HG03469 (cell line): ENCODE measurements around the gene RSPO4.
"Not testable (repeated sequence)": the region's sequence is repeated elsewhere in the genome, so short reads cannot be mapped to it uniquely, and the experiment has no call there.

Source experiments
- ATAC-seq: cut with Tn5 transposase; IDR thresholded peaks from one replicate; pipeline ENCODE4 v1.9.1; 2021; ENCODE audit warnings: mild to moderate bottlenecking, moderate library complexity, moderate number of reproducible peaks; ENCODE audit not compliant: unreplicated experiment

The RSPO4 gene

GRCh38 chr20:1005452-1006027 is 3.4 kb upstream of the RSPO4 start:
- peak; percentile 56 for ATAC-seq

- no peak for ATAC-seq
Observed at GRCh38 chr20:1003920-1004697, 2.0 kb upstream of the RSPO4 start.

GRCh38 chr20:1002682-1003561 is 811 bp upstream of the RSPO4 start:
- ATAC-seq = no peak

- ATAC-seq = no peak
Observed at GRCh38 chr20:1001116-1001515, 995 bp downstream of the RSPO4 start.

- ATAC-seq = no peak
Observed at GRCh38 chr20:998231-998830, 3.8 kb downstream of the RSPO4 start.

GRCh38 chr20:997486-997885 is 4.6 kb downstream of the RSPO4 start:
- no peak for ATAC-seq

GRCh38 chr20:997016-997415 is 5.1 kb downstream of the RSPO4 start:
- ATAC-seq = no peak

- ATAC-seq = no peak
Observed at GRCh38 chr20:995170-995569, 6.9 kb downstream of the RSPO4 start.

- ATAC-seq = no peak
Observed at GRCh38 chr20:992801-993535, 9.1 kb downstream of the RSPO4 start.

- no peak for ATAC-seq
Observed at GRCh38 chr20:991850-992249, 10.3 kb downstream of the RSPO4 start.

GRCh38 chr20:990293-990959 is 11.7 kb downstream of the RSPO4 start:
- no peak for ATAC-seq

GRCh38 chr20:988272-988671 is 13.8 kb downstream of the RSPO4 start:
- no peak for ATAC-seq

- ATAC-seq = no peak
Observed at GRCh38 chr20:987677-988076, 14.4 kb downstream of the RSPO4 start.

GRCh38 chr20:986733-987355 is 15.3 kb downstream of the RSPO4 start:
- no peak for ATAC-seq

- ATAC-seq = not testable (repeated sequence)
Observed at GRCh38 chr20:984994-985393, 17.1 kb downstream of the RSPO4 start.

GRCh38 chr20:982754-983153 is 19.4 kb downstream of the RSPO4 start:
- no peak for ATAC-seq

GRCh38 chr20:977021-977420 is 25.1 kb downstream of the RSPO4 start:
- ATAC-seq = no peak

- ATAC-seq = no peak
Observed at GRCh38 chr20:976033-976432, 26.1 kb downstream of the RSPO4 start.

GRCh38 chr20:973785-974194 is 28.3 kb downstream of the RSPO4 start:
- ATAC-seq = no peak

- no peak for ATAC-seq
Observed at GRCh38 chr20:972256-972655, 29.9 kb downstream of the RSPO4 start.
